Tibial nerve (tissue), 4 donors: ENCODE data around the gene GRIK4. TPM values are rescaled to one million over a fixed set of nuclear protein-coding genes. Genes with fewer than 3 reads are reported as not detected.

Experiments used
- DNase-seq, 2 donors: peaks; one replicate each; pipeline ENCODE4 v3.0.0-alpha.2; 2019; ENCODE audit warnings: low spot score in 2 of 2
- H3K27ac ChIP-seq, 4 donors: fragments of 200-600 bp; sonication (generic) in 3 of 4; one replicate each; pipeline ENCODE4 v1.5.1; 2017 to 2019; ENCODE audit warnings: mild to moderate bottlenecking in 1 of 4
- H3K27me3 ChIP-seq, 2 donors: fragments of 200-600 bp; sonication (generic) in 1 of 2; one replicate each; pipeline versions ENCODE4 v1.5.1 to v1.6.0; 2017 to 2019
- H3K36me3 ChIP-seq, 3 donors: fragments of 200-600 bp; sonication (generic); one replicate each; pipeline ENCODE4 v1.5.1; 2018 to 2019
- H3K4me1 ChIP-seq, 4 donors: fragments of 200-600 bp; sonication (generic) in 3 of 4; one replicate each; pipeline ENCODE4 v1.5.1; 2017 to 2019
- H3K4me3 ChIP-seq, 4 donors: fragments of 200-600 bp; sonication (generic) in 3 of 4; one replicate each; pipeline ENCODE4 v1.5.1; 2017 to 2019; ENCODE audit warnings: mild to moderate bottlenecking in 1 of 4, moderate library complexity in 1 of 4
- H3K9me3 ChIP-seq, 4 donors: fragments of 200-600 bp; sonication (generic) in 3 of 4; one replicate each; pipeline ENCODE4 v1.5.1; 2017 to 2019
- CTCF ChIP-seq, 5 experiments: fragments of 200-600 bp in 3 of 5; fragments of 450-650 bp in 2 of 5; sonication (generic) in 3 of 5; IDR thresholded peaks; one replicate each; pipeline ENCODE4 v1.5.1; 2016 to 2019; ENCODE audit warnings: antibody characterized with exemption in 5 of 5, mild to moderate bottlenecking in 3 of 5, moderate library complexity in 2 of 5
- EP300 ChIP-seq, 2 donors: sonication (generic); formaldehyde crosslinking; IDR thresholded peaks; one replicate each; pipeline ENCODE4 v1.6.1; 2017; ENCODE audit warnings: antibody characterized with exemption in 2 of 2, mild to moderate bottlenecking in 1 of 2
- POLR2A ChIP-seq, 2 donors: fragments of 450-650 bp; IDR thresholded peaks; one replicate each; pipeline ENCODE4 v1.6.1; 2017; ENCODE audit warnings: antibody characterized with exemption in 2 of 2, mild to moderate bottlenecking in 2 of 2, moderate library complexity in 2 of 2
- WGBS, 2 donors: methylation state at CpG; one replicate each; pipeline ENCODE4 v1.1.5; 2018; 5-methylcytosine and 5-hydroxymethylcytosine counted together
- total RNA-seq, 4 donors: library from RNA; depleted of rRNA; stranded (reverse); fragments of >200 nt; gene quantifications; one replicate each; pipeline ENCODE4 v1.1.0, GENCODE V29; 2016

The GRIK4 gene
- total RNA-seq, 4 donors from 2014 or later = 0.22 to 0.98 TPM; not detected in 2

GRCh38 chr11:120543521-120544215 lies 32.1 kb downstream of the GRIK4 start:
- no peak overlapping the region for H3K4me3 ChIP-seq
- TF ChIP-seq EP300 (IDR thresholded peaks at IDR 0.05) = no peak
- TF ChIP-seq POLR2A (IDR thresholded peaks at IDR 0.05) = no peak
- TF ChIP-seq CTCF (IDR thresholded peaks at IDR 0.05) = no peak
- H3K36me3 ChIP-seq = no peaks in the 10 kb centered on the region
- H3K27ac ChIP-seq = no peak overlapping the region
- no peaks in the 10 kb centered on the region for H3K27me3 ChIP-seq
- no peak for DNase-seq
- 76 to 80% methylated on average over 6 of the region's 6 CpGs for WGBS, 2 donors
- H3K4me1 ChIP-seq = peaks cover 0 to 24% (median 5%) of the 10 kb centered on the region in 4 donors
- peaks cover 0 to 17% (median 0%) of the 10 kb centered on the region in 4 donors for H3K9me3 ChIP-seq

DNA sequence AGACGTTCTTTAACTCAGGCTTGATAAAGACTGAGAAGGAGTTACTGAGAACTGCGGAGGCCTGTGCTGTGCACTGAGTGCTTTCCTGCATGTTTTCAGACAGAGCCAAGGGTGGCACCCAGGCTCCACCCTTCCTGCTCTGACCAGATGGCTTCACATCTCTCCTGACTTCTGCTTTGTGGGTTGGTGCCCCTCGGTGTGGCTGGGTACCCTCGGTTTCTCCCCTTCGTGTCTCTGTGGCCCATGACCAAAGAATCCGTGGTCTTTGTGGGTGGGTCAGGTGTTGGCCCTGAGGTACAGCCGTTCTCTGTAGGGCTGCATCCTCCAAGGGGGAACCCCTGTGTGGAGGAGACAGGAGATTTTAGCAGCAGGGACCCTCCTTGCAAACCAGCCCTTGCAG lies 34.3 kb downstream of the GRIK4 start:
- Histone ChIP-seq H3K4me1 (peaks cover 0 to 25% (median 7%) of the 10 kb centered on the region in 4 donors), H3K27ac (no peak overlapping the region), H3K36me3 (no peaks in the 10 kb centered on the region), H3K27me3 (no peaks in the 10 kb centered on the region), H3K4me3 (no peak overlapping the region), H3K9me3 (peaks cover 0 to 17% (median 0%) of the 10 kb centered on the region in 4 donors)
- WGBS, 2 donors = 75 to 86% methylated on average over 7 of the region's 7 CpGs
- DNase-seq = no peak
- TF ChIP-seq CTCF (IDR thresholded peaks at IDR 0.05) = no peak
- no peak for TF ChIP-seq EP300 (IDR thresholded peaks at IDR 0.05)
- TF ChIP-seq POLR2A (IDR thresholded peaks at IDR 0.05) = no peak

GRCh38 chr11:120546312-120547205 lies 35.0 kb downstream of the GRIK4 start:
- Histone ChIP-seq H3K27ac (peak overlapping the region in 2 of 4 donors; percentile 49 to 65), H3K27me3 (no peaks in the 10 kb centered on the region), H3K4me1 (peaks cover 0 to 25% (median 7%) of the 10 kb centered on the region in 4 donors), H3K9me3 (peaks cover 0 to 11% (median 0%) of the 10 kb centered on the region in 4 donors), H3K4me3 (no peak overlapping the region), H3K36me3 (no peaks in the 10 kb centered on the region)
- no peak for DNase-seq
- WGBS, 2 donors = 71 to 78% methylated on average over 17 of the region's 17 CpGs
- TF ChIP-seq CTCF (IDR thresholded peaks at IDR 0.05) (no peak), POLR2A (IDR thresholded peaks at IDR 0.05) (no peak), EP300 (IDR thresholded peaks at IDR 0.05) (no peak)

GRCh38 chr11:120547316-120547715 lies 35.8 kb downstream of the GRIK4 start:
- 63 to 68% methylated on average over 10 of the region's 10 CpGs for WGBS, 2 donors
- H3K27ac ChIP-seq = peak overlapping the region in 2 of 4 donors; percentile 49 to 65

More at GRCh38 chr11:120547316-120547715, 35.8 kb downstream of the GRIK4 start:
- no peaks in the 10 kb centered on the region for H3K36me3 ChIP-seq
- H3K9me3 ChIP-seq = peaks cover 0 to 3% (median 0%) of the 10 kb centered on the region in 4 donors
- TF ChIP-seq POLR2A (IDR thresholded peaks at IDR 0.05) = no peak
- no peak for TF ChIP-seq CTCF (IDR thresholded peaks at IDR 0.05)
- no peak for TF ChIP-seq EP300 (IDR thresholded peaks at IDR 0.05)
- DNase-seq = no peak
- no peak overlapping the region for H3K4me3 ChIP-seq
- H3K27me3 ChIP-seq = no peaks in the 10 kb centered on the region
- peaks cover 0 to 25% (median 7%) of the 10 kb centered on the region in 4 donors for H3K4me1 ChIP-seq
